ENCODE measurements around the gene GFOD2.
A peak's percentile ranks its signal among the peaks of the same experiment; 100 is the strongest.

GFOD2 gene

GRCh38 chr16:67733734-67734470 lies 14.8 kb upstream of the GFOD2 start:
- no peak overlapping the region for H3K4me3 ChIP-seq (ENCODE audit: low read depth, low read length)

- no peak overlapping the region for H3K4me3 ChIP-seq (ENCODE audit: low read depth, low read length)
Observed at GRCh38 chr16:67731753-67732095, 12.6 kb upstream of the GFOD2 start.

DNA sequence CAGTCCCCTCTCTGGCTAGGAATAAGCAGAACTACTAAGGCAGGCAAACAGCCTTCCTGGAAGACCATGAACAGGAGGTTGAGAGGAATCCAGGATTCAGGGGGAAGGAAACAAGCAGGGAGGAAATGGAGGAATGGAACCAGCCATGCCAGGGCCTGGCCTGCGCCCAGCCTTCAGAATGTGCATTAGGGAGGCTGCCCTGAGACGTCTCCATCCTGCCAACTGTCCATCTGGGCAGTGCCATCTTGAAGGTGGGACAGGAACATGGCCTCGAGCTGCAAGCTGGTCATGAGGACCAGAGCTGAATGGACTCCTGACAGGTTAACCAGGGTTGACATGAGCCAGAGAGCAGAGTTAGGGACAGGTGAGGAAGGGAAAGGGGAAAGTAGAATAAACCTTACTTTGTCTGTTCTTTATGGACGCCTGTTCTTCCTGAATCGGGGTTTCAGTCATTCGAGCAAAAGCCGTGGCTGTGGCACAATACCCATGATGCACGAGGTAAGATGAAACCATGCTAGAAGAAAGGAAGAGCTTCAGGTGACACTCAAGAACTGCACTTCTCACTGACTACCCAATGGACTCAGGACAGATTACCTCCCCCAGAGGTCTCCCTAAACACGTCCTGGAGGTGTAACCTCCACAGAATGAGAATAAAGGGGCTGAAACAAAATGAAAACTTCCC lies 12.1 kb upstream of the GFOD2 start:
- no peak overlapping the region for H3K4me3 ChIP-seq (ENCODE audit: low read depth, low read length)

DNA sequence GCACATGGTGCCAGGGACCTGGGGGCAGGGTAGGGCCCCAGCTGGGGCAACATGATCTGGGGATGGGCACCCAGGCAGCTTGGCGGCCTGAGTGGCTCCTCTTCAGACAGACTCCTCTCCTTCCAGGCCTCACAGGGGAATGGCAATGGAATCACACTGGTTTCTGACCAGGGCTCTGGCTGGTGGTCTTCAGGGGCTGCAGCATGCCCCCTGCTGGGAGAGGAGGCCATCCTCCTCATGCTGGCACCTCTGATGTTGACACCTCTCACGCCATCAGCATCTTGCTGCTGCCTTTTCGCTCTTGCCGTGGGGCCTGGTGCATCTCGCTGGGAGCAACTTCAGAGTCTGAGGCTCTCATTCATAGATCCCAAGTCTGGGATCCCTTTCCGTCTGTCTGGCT lies 11.2 kb upstream of the GFOD2 start:
- H3K4me3 ChIP-seq (ENCODE audit: low read depth, low read length): no peak overlapping the region

GRCh38 chr16:67729636-67730248 lies 10.6 kb upstream of the GFOD2 start:
- H3K4me3 ChIP-seq (ENCODE audit: low read depth, low read length): no peak overlapping the region

DNA sequence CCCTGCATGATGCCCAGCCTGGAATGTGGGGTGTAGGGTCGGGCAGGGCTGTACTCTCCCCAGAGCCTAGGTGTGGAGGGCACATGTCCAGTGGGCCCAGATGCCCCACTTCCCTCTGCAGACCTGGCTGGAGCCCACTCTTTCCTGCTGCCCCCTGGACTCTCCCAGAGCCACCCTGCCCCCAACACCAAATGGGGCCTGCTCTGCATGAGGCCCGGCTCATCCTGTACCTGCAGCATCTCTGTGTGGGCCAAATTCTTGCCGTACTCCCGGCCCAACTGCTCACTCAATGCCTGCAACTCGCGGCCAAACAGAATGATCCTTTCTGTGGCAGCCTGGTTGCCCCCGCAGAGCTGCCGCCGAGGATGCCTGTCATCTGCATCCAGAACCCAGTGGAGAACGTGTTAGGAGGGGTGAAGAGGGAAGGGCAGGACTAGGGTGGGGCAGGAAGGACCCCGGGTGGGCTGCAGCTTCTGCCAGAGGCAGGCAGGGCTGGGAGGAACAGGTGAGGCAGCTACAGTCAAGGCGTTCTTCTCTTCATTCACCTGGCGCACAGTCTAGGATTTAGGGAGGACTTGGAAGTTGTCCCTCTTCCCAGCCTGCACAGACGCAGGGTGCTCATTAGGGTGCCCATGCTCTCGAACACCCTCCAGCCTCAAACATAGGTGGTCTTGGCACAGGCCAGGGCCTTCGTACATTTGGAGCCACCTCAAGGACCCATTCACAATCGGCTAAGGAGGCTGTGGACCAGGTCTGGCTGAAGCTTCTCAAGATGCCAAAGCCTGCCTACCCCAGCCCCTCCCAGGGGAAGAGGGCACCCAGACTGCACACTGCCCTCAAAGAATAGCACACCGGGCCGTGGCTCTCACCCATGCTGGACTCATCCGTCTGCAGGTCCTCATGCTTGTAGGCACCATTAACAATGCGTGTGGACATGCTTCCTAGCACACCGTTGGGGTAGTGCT lies 8.7 kb upstream of the GFOD2 start:
- no peak overlapping the region for H3K4me3 ChIP-seq (ENCODE audit: low read depth, low read length)

- H3K4me3 ChIP-seq (ENCODE audit: low read depth, low read length): no peak overlapping the region
Observed at GRCh38 chr16:67726106-67727034, 7.3 kb upstream of the GFOD2 start.

GRCh38 chr16:67723911-67724305 lies 4.8 kb upstream of the GFOD2 start:
- no peak overlapping the region for H3K4me3 ChIP-seq (ENCODE audit: low read depth, low read length)

- H3K4me3 ChIP-seq (ENCODE audit: low read depth, low read length): no peak overlapping the region
Observed at GRCh38 chr16:67723151-67723910, 4.2 kb upstream of the GFOD2 start.

DNA sequence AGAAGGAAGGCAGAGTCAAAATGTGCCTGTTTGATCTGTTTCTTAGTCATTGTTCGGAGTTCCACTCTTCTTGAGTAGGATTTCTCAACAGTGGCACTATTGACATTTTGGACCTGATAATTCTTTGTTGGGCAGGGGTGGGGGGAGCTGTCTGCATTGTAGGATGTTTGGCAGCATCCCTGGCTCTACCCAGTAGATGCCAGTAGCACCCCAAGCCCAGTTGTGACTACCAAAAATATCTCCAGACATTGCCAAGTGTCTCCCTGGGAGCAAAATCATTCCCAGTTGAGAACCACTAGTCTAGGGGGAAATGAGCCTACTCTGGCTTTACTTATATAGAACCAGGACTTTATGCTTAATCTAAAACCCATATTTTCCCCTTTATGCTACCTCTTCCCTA lies 1.1 kb upstream of the GFOD2 start:
- no peak overlapping the region for H3K4me3 ChIP-seq (ENCODE audit: low read depth, low read length)

GRCh38 chr16:67719778-67720144 lies 645 bp upstream of the GFOD2 start:
- H3K4me3 ChIP-seq (ENCODE audit: low read depth, low read length): peak overlapping the region; percentile 88

- H3K4me3 ChIP-seq (ENCODE audit: low read depth, low read length): peak overlapping the region; percentile 88
Observed at GRCh38 chr16:67718668-67719047, 458 bp downstream of the GFOD2 start.

DNA sequence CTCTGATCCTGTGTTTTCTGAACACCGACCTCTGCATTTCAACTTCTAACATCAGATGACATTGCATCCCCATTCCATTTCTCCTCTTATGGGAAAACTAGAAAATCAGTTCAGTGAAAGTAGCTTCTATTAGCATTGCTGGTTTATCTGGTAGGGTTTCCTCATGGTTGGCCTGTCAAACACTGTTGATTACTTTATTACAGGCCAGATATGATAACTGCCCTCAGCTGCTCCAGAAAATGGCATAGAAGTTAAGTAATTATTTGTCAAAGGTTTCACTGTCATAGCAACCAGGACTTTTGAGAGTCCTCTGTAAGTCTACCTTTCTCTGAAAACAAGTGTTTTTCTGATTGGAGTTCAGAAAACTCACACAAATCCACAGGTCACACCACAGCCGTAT lies 3.0 kb downstream of the GFOD2 start:
- H3K4me3 ChIP-seq (ENCODE audit: low read depth, low read length): no peak overlapping the region

DNA sequence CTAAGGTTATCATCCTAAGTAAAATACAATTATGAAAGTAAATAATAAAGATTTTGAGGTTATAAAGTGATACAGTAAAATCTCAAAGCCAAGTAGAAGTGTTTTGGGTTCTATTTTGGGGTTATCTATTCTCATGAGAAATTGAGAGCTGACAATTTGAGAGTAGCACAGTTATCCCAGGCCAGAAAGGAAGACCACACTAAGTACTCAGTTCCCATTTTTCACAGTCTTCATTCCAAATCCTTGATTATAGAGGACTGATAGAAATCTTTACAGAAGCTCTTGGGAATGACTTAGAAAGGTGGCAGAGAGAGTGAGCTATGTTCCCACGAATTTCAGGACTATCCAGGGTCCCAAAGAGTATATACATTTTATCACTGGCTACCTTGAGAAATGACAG lies 4.6 kb downstream of the GFOD2 start:
- H3K4me3 ChIP-seq (ENCODE audit: low read depth, low read length): no peak overlapping the region

GRCh38 chr16:67713647-67714273 lies 5.4 kb downstream of the GFOD2 start:
- H3K4me3 ChIP-seq (ENCODE audit: low read depth, low read length): no peak overlapping the region

DNA sequence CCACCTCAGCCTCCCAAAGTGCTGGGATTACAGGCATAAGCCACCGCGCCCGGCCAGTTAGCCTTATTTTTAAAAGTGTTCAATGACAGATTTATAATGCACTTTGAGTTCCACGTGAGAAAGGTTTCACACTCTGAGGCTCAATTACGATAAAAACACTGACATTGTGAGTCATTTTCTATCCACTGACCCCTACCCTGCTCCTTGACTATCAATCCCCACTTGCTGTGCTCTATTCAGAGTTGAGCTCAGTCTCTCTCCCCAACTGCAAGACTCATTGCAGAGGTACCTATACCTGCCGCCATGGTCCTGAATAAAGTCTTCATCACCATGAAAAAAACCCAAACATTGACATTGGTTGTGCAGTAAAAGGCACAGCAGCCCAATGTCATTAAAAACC lies 8.5 kb downstream of the GFOD2 start:
- no peak overlapping the region for H3K4me3 ChIP-seq (ENCODE audit: low read depth, low read length)

- no peak overlapping the region for H3K4me3 ChIP-seq (ENCODE audit: low read depth, low read length)
Observed at GRCh38 chr16:67709050-67709449, 10.1 kb downstream of the GFOD2 start.

DNA sequence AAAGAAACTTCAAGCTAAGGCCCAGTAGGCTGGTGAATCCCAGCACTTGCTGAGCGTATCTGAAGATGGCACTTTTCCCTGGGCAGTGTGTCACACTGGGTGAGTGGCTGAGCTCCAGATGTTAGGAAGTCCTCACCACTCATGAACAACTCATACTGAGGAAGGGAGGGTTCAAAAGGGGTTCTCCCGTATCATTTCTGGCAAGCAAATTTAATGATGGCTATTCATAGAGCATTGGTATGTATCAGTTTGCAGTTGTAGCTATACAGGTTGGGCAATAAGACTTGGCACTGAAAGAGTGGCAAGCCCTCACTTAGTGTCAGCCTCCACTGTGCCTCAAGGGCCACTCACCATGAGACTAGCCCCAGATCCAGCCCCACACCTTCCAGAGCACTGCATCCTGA lies 10.7 kb downstream of the GFOD2 start:
- H3K4me3 ChIP-seq (ENCODE audit: low read depth, low read length): no peak overlapping the region

GRCh38 chr16:67707790-67708189 lies 11.3 kb downstream of the GFOD2 start:
- no peak overlapping the region for H3K4me3 ChIP-seq (ENCODE audit: low read depth, low read length)
